Fibroblast of the aortic adventitia (primary cell): ENCODE results near the gene PARVB. TPM values are rescaled to one million over a fixed set of nuclear protein-coding genes. Genes with fewer than 3 reads are reported as not detected.

ENCODE experiments used
- DNase-seq: peaks from one replicate; pipeline ENCODE4 v3.0.0-alpha.2; 2010; ENCODE audit warnings: low read depth
- H3K4me3 ChIP-seq: 2 replicates; pipeline ENCODE4 v1.5.1; 2011; ENCODE audit warnings: low read depth, mild to moderate bottlenecking, control low read depth, low read length, moderate library complexity
- total RNA-seq: library from RNA; depleted of rRNA; stranded (reverse); fragments of >200 nt; gene quantifications from 2 replicates; pipeline ENCODE4 v1.2.3, GENCODE V29; 2012; ENCODE audit warnings: low replicate concordance
- TF ChIP-seq, protein P1 (sequence below): IDR thresholded peaks from 2 replicates; pipeline ENCODE4 v1.5.1; 2011; ENCODE audit warnings: mild to moderate bottlenecking, low read length, control low read depth, inconsistent platforms; ENCODE audit not compliant: insufficient read depth

The PARVB gene
- total RNA-seq, 1 donor = 30.6 TPM

DNA sequence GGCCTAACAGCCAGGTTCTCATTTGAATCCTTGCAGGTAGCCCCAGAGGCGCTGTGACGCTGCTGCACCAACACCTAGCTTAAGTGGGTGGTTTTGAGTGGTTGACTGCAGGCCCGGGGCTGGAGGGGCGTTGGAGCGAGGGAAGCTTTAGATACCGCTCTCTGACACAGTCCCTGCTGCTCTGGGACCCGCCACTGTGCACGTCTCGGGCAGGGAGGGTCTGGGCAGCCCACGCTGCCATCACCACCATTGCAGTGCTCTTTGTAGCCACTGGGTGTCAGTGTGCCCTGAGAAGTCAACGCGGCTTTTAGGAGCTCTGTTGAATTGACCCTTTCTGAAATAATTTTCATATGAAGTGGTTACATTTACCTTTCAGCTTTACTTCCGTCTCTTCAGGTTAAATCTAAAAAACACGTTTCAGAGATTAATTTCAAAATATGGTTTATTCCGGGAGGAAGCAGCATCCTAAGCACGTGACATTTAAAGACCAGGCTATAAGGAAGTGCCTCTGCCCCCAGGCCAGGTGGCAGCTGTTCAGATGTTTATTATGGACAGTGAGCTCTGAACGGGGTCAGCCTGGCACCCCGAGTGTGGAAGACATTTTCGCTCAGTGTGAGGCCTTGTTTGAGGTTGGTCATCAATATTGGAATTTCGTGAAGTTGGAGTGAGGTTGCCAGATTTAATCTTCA lies 30.9 kb upstream of the PARVB start:
- TF ChIP-seq, protein P1, sequence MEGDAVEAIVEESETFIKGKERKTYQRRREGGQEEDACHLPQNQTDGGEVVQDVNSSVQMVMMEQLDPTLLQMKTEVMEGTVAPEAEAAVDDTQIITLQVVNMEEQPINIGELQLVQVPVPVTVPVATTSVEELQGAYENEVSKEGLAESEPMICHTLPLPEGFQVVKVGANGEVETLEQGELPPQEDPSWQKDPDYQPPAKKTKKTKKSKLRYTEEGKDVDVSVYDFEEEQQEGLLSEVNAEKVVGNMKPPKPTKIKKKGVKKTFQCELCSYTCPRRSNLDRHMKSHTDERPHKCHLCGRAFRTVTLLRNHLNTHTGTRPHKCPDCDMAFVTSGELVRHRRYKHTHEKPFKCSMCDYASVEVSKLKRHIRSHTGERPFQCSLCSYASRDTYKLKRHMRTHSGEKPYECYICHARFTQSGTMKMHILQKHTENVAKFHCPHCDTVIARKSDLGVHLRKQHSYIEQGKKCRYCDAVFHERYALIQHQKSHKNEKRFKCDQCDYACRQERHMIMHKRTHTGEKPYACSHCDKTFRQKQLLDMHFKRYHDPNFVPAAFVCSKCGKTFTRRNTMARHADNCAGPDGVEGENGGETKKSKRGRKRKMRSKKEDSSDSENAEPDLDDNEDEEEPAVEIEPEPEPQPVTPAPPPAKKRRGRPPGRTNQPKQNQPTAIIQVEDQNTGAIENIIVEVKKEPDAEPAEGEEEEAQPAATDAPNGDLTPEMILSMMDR = peak; percentile 97
- H3K4me3 ChIP-seq = no peak overlapping the region
- DNase-seq = peak; percentile 73

DNA sequence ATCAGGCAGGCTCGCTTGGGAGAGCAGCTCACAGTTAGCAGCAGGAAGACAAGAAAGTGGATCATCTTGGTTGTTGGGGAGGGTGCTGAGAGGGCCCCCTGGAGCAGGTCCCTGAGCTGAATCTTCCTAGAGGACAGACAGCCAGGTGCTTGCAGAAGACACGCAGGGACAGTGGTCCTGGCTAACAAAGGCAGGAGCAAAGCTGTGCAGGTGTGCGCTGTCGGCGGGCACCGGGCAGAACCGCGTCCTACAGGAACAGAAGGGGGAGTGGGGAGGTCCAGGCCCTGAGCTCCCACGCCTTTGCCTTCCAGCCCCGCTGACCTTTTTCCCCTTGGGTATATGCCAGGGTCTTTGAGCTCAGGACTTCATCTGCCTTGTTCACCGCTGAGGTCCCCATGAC lies 30.1 kb upstream of the PARVB start:
- DNase-seq = no peak
- no peak overlapping the region for H3K4me3 ChIP-seq
- TF ChIP-seq, protein P1 = no peak

DNA sequence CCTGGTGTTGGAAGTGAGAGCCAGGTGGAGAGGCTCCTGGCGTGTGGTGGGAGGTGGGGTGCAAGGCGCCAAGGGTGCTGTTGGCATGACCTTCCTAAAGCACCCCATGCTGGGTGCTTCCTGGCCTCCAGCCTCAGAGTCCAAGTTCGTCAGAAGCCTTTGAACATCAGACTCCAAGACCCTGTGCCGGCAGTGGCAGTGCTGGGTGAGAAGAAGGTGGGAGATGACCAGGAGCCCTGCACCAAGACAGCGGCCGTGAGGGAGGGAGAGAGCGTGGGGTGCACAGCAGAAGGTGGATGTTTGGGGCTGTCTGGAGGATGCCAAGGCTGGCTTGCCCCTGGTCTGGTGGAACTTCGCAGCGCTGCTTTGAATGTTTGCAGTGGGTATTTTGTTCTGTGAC lies 29.7 kb upstream of the PARVB start:
- DNase-seq = no peak
- TF ChIP-seq, protein P1 = no peak
- no peak overlapping the region for H3K4me3 ChIP-seq

DNA sequence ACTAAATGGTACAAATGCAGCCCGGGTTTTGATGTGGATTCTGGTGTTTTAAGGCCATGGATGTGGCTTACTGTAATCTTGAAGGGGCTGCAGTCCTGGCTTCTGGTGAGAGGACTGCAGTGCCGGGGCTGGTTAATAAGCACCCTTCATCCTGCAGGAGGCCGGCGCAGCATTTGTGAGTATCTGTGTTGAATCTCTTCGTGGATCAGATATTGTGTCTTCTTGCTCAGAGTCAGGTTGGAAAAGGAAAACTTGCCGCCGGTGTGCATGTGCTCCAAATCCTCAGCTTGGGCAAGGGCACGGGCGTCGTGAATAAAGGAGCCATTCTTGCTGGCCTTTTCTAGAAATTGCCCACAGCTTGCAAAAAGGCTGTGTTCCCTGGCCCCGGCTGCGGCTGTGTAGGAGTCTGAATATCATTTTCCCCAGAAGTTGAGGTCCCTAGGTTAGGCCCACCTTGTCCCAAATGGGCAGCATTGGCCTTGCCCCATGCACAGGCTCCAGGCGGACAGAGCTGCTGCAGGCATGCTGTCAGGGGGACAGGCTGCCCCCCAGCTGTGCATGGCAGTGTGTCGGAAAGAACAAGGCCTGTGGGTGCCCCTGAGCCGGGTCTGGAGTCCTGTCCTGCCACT lies 28.9 kb upstream of the PARVB start:
- DNase-seq = no peak
- TF ChIP-seq, protein P1 = no peak
- H3K4me3 ChIP-seq = no peak overlapping the region

DNA sequence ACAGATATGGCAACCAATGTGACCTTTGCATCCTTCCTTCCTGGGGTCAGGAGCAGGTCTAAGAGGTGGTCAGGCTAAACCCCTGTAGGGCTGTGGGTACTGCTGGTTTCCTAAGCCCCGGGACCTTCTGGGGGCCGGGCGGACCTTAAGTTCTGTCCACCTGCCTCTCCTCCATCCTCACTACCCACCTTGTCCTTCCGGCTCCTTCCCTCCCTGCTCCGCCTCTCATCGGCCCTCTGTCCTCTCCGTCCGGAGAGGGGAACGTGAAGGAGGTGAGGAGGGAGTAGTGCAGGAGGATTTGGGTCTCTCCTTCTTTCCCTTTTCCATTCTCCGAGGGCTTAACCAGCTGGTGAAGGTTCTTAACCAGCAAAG lies 28.3 kb upstream of the PARVB start:
- TF ChIP-seq, protein P1 = no peak
- DNase-seq = no peak

DNA sequence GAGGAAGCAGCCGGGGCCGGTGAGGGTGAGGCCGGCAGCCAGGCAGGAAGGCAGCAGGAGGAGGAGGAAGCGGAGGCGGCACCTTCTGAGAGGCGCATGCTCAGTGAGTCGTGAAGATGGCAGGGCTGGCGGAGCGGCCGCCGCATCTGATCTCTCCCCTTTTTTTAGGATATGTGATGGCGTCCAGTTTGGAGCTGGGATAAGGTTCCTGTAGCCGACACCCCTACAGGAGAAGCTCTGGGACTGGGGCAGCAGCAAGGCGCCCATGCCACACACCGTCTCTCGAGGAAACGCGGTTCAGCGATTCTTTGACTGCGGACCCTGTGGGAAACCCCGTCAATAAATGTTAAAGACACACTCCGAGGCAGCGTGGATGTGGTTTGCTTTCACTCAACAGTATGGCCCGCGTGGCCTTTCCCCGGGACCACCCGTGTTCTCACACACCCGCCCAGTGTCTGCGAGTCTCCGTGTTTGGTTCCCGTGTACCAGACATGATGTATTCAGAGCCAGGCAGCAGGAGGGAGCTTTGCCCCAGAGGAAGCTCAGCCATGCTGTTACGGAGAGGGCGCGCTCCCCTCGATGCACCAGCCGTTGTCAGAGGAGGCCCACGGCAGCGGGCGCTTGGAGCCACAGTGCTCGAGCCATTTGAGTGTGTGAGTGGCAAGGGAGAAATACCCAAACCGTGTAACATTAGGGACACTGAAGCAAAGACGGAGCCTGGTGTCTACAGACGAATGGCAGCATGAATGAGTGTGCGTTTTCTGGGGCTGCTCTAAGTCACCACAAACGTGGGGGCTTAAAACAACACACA lies 27.7 kb upstream of the PARVB start:
- H3K4me3 ChIP-seq = no peak overlapping the region
- DNase-seq = no peak
- TF ChIP-seq, protein P1 = no peak

More for the DNA sequence above, 28.3 kb upstream of the PARVB start:
- no peak overlapping the region for H3K4me3 ChIP-seq
